HL-60 (cell line): ENCODE data around the gene PDGFC.

Experiments used
- CTCF ChIP-seq: IDR thresholded peaks from one replicate; pipeline ENCODE4 v1.5.1; 2011; ENCODE audit warnings: low read length, control low read depth, inconsistent platforms; ENCODE audit not compliant: insufficient read depth
- REST ChIP-seq: IDR thresholded peaks from 2 replicates; pipeline ENCODE4 v1.6.1; 2012; ENCODE audit warnings: low read depth; ENCODE audit not compliant: insufficient replicate concordance

- no peak for TF ChIP-seq CTCF
- TF ChIP-seq REST: no peak
These were observed 132.8 kb downstream of the PDGFC start for GRCh38 chr4:156838761-156839160.
